GM12872 (cell line): ENCODE measurements around the gene TMEM229A.

ENCODE experiments used
- TF ChIP-seq, protein P1 (sequence below): IDR thresholded peaks from 3 replicates; pipeline ENCODE4 v1.5.1; 2011; ENCODE audit warnings: low read depth, mild to moderate bottlenecking, low read length, moderate library complexity; ENCODE audit not compliant: insufficient read depth

The TMEM229A gene

DNA sequence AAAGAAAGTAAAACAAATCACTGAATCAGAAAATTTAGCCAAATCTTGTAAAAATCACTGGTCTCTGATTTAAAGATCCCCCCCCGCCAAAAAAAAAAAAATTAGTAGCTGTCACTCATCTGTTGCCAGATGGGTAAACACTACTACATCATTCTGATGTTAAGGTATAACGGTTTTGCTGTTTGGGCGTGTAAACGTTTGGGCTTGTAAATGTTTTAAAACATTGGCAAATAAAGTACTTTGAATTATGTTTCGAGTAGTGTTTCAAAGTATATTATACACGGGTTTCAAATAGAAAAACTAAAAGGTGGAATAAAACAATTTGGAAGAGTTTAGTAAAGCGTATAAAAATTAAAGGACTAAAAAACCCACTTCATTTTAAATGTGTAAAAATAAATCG, 1.5 kb downstream of the TMEM229A start:
- TF ChIP-seq, protein P1, sequence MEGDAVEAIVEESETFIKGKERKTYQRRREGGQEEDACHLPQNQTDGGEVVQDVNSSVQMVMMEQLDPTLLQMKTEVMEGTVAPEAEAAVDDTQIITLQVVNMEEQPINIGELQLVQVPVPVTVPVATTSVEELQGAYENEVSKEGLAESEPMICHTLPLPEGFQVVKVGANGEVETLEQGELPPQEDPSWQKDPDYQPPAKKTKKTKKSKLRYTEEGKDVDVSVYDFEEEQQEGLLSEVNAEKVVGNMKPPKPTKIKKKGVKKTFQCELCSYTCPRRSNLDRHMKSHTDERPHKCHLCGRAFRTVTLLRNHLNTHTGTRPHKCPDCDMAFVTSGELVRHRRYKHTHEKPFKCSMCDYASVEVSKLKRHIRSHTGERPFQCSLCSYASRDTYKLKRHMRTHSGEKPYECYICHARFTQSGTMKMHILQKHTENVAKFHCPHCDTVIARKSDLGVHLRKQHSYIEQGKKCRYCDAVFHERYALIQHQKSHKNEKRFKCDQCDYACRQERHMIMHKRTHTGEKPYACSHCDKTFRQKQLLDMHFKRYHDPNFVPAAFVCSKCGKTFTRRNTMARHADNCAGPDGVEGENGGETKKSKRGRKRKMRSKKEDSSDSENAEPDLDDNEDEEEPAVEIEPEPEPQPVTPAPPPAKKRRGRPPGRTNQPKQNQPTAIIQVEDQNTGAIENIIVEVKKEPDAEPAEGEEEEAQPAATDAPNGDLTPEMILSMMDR: no peak

GRCh38 chr7:124030964-124031363, 1.9 kb downstream of the TMEM229A start:
- TF ChIP-seq, protein P1: no peak

- TF ChIP-seq, protein P1: no peak
Measured at GRCh38 chr7:124029396-124030188, 3.3 kb downstream of the TMEM229A start.

DNA sequence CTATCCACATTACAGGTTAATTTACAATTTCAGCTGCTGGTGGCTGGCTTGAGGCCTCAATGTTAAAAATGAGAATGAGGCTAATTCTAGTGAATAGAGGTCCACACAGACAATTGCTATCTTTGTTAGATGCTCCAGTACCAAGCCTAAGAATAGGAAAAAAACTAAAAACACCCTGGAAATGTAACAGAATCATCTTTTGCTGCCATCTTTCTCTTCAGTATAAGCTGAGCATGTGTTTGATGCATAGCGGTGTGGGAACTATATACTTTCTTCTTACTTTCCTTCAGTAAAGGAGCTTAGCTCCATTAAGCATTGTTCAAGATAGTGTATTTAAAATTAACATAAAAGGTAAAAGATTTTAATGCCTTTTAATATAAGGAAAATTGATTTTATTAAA, 5.6 kb downstream of the TMEM229A start:
- TF ChIP-seq, protein P1: no peak

- TF ChIP-seq, protein P1: no peak
Measured at GRCh38 chr7:124022551-124022950, 10.3 kb downstream of the TMEM229A start.

DNA sequence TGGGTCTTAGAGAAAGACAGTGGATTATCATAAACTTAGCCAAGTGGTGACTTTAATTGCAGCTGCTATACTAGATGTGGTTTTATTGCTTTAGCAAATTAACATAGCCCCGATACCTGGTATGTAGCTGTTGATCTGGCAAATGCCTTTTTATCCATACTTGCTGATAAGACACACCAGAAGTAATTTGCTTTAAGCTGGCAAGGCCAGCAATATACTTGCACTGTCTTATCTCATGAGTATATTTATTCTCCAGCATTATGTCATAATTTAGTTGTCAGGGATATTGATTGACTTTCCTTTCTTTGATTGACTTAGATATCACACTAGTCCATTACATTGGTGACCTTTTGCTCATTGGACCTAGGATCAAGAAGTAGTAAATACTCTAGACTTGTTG, 12.8 kb downstream of the TMEM229A start:
- TF ChIP-seq, protein P1: no peak

- TF ChIP-seq, protein P1: no peak
Measured at GRCh38 chr7:124013306-124013705, 19.6 kb downstream of the TMEM229A start.
